Measurements from ENCODE around the gene GUCA2A. TPM values are rescaled to one million over a fixed set of nuclear protein-coding genes. Genes with fewer than 3 reads are reported as not detected.
A peak's percentile ranks its signal among the peaks of the same experiment; 100 is the strongest.

The GUCA2A gene
- total RNA-seq, 1 donor from 2014 or later = not detected

DNA sequence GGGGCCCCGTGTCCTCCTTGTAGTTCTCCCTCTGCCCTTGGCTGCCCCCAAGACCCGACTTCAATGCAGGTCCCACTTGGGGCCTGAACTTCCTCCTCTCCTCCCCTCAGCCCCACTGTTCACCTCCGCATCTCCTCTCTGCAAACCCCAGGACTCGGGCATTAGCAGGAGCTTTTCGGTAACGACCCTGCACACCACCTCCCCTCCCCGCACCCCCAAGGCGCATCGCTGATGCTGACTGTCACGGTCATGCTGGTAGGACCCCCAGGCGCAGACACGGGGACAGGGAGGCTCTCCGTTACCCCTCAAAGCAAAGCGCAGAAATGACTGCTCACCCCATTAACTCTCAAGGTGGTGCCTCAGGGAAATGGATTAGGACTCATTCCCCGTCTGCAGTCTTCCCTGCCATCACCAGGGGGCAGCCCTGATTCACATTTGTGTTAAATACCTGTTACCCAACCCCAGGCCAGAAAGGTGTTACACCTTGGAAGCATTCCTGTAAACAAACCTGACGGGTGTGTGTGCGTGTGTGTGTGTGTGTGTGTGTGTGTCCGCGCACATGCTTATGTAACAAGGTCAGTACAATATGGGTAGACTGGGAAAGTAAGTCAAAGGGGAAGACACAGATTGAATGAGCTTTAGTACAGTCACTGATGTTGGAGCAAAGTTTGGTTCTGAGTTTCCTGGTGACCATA lies 17.8 kb downstream of the GUCA2A start:
- TF ChIP-seq, protein P1, sequence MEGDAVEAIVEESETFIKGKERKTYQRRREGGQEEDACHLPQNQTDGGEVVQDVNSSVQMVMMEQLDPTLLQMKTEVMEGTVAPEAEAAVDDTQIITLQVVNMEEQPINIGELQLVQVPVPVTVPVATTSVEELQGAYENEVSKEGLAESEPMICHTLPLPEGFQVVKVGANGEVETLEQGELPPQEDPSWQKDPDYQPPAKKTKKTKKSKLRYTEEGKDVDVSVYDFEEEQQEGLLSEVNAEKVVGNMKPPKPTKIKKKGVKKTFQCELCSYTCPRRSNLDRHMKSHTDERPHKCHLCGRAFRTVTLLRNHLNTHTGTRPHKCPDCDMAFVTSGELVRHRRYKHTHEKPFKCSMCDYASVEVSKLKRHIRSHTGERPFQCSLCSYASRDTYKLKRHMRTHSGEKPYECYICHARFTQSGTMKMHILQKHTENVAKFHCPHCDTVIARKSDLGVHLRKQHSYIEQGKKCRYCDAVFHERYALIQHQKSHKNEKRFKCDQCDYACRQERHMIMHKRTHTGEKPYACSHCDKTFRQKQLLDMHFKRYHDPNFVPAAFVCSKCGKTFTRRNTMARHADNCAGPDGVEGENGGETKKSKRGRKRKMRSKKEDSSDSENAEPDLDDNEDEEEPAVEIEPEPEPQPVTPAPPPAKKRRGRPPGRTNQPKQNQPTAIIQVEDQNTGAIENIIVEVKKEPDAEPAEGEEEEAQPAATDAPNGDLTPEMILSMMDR (conservative IDR thresholded peaks at IDR 0.05; ENCODE audit: low read depth, low read length) = peak; percentile 86
- DNase-seq (ENCODE audit: low read depth) = no peak
- no peak overlapping the region for H3K4me3 ChIP-seq (ENCODE audit: low read depth, low read length)

DNA sequence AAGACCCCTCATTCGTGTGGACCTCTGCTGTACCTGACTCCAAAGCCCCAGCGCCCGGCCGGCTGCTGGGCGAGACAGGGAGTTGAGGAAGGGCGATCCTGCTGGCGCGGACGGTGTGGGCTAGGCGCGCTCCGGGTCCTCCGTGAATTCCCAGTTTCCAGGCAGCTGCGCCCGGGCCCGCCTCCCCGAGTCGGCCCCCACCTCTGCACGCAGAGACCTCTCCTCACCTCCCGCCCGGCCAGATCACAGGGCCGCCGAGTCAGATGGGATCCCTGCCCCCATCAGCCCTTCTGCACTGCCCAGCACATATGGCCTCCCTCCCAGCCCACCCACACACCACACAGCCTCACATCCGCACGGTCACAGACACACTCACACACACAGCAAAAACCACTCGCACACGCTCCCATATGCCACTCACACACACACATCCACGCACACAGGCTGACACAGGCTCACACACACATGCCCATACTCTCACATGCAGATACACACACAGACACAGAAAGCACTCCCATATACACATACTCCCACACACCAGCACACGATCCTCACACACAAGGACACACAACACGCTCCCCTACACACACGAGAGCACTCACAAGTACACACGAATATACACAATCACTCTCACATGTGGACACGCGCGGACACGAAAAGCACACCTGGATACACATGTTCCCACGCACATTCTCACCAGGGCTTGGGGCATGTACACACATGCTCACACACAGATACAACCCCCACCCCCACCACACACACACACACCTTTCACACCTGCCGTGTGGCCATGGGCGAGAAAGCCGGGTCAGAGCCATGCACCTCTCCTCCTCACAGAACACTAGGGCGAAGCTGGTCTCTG lies 18.6 kb downstream of the GUCA2A start:
- DNase-seq (ENCODE audit: low read depth) = no peak
- TF ChIP-seq, protein P1 (conservative IDR thresholded peaks at IDR 0.05; ENCODE audit: low read depth, low read length) = no peak
- H3K4me3 ChIP-seq (ENCODE audit: low read depth, low read length) = no peak overlapping the region

DNA sequence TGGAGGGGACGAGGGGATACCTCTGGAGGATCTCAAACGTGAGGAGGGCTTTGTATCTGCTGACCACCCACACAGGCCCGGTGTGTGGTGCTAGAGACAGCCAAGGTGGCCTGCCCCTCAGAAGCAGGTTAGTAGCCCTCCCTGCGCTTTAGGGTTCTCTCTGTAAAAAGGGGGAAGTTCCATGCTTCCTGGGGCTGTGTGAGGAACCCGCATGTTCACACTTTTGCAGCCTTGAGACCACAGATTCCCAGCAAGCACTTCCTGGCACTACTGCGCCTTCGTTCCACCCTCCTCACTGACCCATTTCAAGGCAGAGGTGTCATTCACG lies 19.2 kb downstream of the GUCA2A start:
- TF ChIP-seq, protein P1 (conservative IDR thresholded peaks at IDR 0.05; ENCODE audit: low read depth, low read length) = no peak
- H3K4me3 ChIP-seq (ENCODE audit: low read depth, low read length) = no peak overlapping the region
- DNase-seq (ENCODE audit: low read depth) = no peak

DNA sequence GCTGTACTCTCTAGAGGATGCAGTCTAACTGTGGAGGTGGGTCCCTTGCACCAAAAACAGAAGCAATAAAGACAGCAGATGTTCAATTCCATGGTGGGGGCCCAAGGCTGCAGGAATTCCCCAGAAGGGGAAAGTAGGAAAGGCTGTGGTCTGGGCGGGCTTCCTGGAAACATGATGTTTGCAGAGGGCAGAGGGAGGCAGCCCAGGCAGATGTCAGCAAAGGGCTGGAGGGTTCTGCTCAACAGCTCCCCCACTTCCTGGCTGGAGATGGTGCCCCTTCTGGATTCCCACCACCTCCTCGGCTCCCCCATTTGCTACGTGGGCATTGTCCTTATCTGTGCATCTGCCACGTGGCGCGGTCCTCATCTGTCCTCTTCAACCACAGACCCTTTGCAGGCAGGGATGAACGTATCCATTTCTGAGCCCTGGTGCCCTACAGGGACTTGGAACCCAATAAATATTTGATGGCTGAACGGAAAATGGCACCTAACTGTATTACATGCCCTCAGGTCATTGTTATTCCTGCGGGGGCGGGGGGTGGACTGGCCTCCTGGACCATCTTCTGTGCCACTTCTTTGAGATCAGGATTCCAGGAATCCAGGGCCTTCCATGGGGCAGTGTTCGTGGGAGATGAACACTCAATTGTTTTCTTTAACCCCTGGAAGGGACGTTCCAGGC lies 19.7 kb downstream of the GUCA2A start:
- no peak for DNase-seq (ENCODE audit: low read depth)
- no peak overlapping the region for H3K4me3 ChIP-seq (ENCODE audit: low read depth, low read length)
- TF ChIP-seq, protein P1 (conservative IDR thresholded peaks at IDR 0.05; ENCODE audit: low read depth, low read length) = no peak

DNA sequence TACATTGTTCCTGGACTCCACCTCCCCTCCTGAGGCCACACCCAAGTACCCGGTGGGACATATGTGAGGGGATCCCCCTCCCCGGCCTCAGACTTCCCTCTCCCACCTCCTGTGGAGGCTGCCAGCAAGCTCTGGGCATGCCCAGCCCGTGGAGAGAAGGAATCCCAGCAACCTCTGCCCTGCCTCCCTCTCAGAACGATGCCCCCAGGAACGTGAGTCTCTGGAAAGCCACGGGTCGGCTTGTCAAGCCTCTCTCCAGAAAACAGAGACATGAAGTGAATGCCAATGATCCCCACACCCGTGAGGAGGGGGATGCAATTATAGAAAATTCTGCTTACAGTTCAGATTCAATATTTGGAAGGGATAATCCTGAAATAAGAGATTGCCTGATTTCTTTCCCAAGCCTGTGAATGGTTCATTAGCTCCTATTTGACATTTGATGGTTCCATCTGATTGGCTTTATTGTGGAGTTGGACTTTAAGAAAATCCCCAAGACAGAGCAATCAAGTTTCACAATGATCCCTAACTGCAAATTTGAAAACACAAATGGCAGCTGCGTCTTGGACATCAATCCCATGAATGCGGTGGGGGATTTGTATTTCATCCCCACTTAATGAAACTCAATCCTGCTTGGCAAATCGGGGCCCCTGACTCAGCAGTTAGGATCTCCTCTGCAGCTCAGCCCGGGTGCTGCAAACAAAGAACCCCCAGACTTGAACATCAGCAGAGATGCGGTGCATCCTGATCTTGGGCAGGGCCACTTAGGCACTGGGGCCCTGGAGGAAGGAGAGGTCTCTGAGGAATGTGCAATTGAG lies 20.4 kb downstream of the GUCA2A start:
- TF ChIP-seq, protein P1 (conservative IDR thresholded peaks at IDR 0.05; ENCODE audit: low read depth, low read length) = no peak
- no peak overlapping the region for H3K4me3 ChIP-seq (ENCODE audit: low read depth, low read length)
- DNase-seq (ENCODE audit: low read depth) = no peak

DNA sequence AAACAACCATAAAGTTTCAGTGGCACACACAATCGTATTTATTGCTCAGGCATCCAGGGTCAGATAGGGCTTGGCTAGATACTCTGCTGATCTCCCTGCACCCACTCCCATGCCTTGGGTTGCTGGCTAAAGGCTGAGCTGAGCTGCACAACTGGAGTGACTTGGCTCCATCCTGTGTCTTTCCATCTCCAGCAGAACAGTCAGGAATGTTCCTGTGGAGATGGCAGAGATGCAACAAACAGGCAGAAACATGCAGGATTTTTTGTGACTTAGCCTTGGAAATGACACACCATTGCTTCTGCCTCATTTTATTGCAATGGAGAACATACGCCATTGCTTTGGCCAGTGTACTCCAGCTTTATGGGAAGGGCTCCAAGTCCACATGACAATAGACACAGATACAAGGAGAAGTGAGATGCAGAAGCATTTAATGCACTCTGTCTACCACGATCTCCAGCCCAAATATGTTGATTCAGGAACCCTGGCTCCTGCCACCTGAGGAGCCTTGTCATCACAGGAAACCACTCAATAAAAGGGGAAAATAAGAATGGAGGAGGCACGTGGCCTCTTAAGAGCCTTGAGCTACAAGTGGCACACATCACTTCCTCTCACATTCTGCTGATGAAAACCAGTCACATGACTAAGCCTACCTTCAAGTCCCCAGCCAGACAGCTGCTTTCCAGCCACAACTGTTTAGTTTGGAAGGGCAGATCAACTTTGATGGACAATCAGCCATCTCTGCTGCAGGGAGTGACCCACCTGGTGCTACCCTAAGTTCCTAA lies 21.5 kb downstream of the GUCA2A start:
- DNase-seq (ENCODE audit: low read depth) = no peak
- TF ChIP-seq, protein P1 (conservative IDR thresholded peaks at IDR 0.05; ENCODE audit: low read depth, low read length) = no peak
- H3K4me3 ChIP-seq (ENCODE audit: low read depth, low read length) = no peak overlapping the region
